HepG2 (cell line): Measurements from ENCODE around the gene CPNE5. TPM values are rescaled to one million over a fixed set of nuclear protein-coding genes. Genes with fewer than 3 reads are reported as not detected.

Source experiments
- ATAC-seq: fragments of 200-7000 bp; cut with Tn5 transposase; 3 replicates; pipeline ENCODE4 v1.9.1; 2020; ENCODE audit warnings: mild to moderate bottlenecking, moderate library complexity
- BruUV-seq: library from RNA; stranded (reverse); fragments of 400-500 nt; replicated peaks from 2 replicates; lab custom pipeline; 2021; lab: Mats Ljungman, UMichigan
- CTCF ChIA-PET: fragments of 300-600 bp; formaldehyde crosslinking; extraction: SDS; loops from one replicate; lab custom pipeline; 2021; ENCODE audit warnings: low total read pairs, inconsistent platforms, low intra/inter-chr PET ratio; lab: Yijun Ruan, JAX
- POLR2A ChIA-PET: fragments of 350-600 bp; sonication (Branson Sonifier 250); formaldehyde crosslinking; loops from one replicate; lab custom pipeline; 2020; ENCODE audit warnings: antibody characterized with exemption, inconsistent platforms; lab: Yijun Ruan, JAX
- DNase-seq: peaks from one replicate; pipeline ENCODE4 v3.0.0-alpha.2; 2015; ENCODE audit warnings: low spot score
- FAIRE-seq: peaks from 3 replicates; lab custom pipeline; 2011; peaks lifted over from hg19 to GRCh38; lab: Jason Lieb, UNC
- H2AFZ ChIP-seq: one replicate; pipeline ENCODE4 v1.6.1; 2011; ENCODE audit warnings: low read length, inconsistent platforms
- H3K27ac ChIP-seq: fragments of 300-600 bp; 3 replicates; pipeline ENCODE4 v1.8.0; 2011; ENCODE audit warnings: mixed run types, mild to moderate bottlenecking, mixed read lengths, low read length, inconsistent platforms; ENCODE audit not compliant: insufficient read depth; ENCODE audit errors: extremely low read length
- H3K27me3 ChIP-seq, 2 experiments: fragments of 200-600 bp in 1 of 2; 2 replicates in 1 of 2; 3 replicates in 1 of 2; pipeline versions ENCODE4 v1.6.0 to v1.8.0; 2011; ENCODE audit warnings: low read length in 2 of 2, mild to moderate bottlenecking in 2 of 2, moderate library complexity in 2 of 2, inconsistent platforms in 1 of 2; ENCODE audit not compliant: insufficient read depth in 2 of 2, control insufficient read depth in 1 of 2
- H3K36me3 ChIP-seq, 2 experiments: fragments of 200-600 bp in 1 of 2; replicated peaks in 1 of 2; 2 replicates in 1 of 2; 3 replicates in 1 of 2; pipeline versions ENCODE4 v1.5.1 to v1.8.0; 2011; ENCODE audit warnings: low read length in 2 of 2, inconsistent platforms in 1 of 2; ENCODE audit not compliant: insufficient read depth in 2 of 2, control insufficient read depth in 1 of 2
- H3K4me1 ChIP-seq: 2 replicates; pipeline ENCODE4 v1.5.1; 2012; ENCODE audit warnings: low read length, inconsistent platforms; ENCODE audit not compliant: insufficient read depth
- H3K4me2 ChIP-seq: 2 replicates; pipeline ENCODE4 v1.6.0; 2011; ENCODE audit warnings: low read depth, low read length, inconsistent platforms
- H3K4me3 ChIP-seq, 3 experiments: fragments of 200-600 bp in 1 of 3; sonication (generic), shearing (Covaris generic) in 1 of 3; replicated peaks in 1 of 3; 2 replicates each; pipeline ENCODE4 v1.5.1; 2011 to 2016; ENCODE audit warnings: low read length in 3 of 3, inconsistent platforms in 2 of 3, low read depth in 2 of 3, mild to moderate bottlenecking in 2 of 3, control low read depth in 1 of 3, mixed read lengths in 1 of 3; ENCODE audit not compliant: insufficient read depth in 1 of 3
- H3K79me2 ChIP-seq: one replicate; pipeline ENCODE4 v1.6.1; 2011; ENCODE audit warnings: low read length, inconsistent platforms; ENCODE audit not compliant: insufficient read depth
- H3K9ac ChIP-seq: 2 replicates; pipeline ENCODE4 v1.6.0; 2011; ENCODE audit warnings: mild to moderate bottlenecking, low read depth, low read length, inconsistent platforms; ENCODE audit not compliant: insufficient read depth
- H3K9me3 ChIP-seq: 2 replicates; pipeline ENCODE4 v1.5.1; 2012; ENCODE audit warnings: mild to moderate bottlenecking, low read length
- H4K20me1 ChIP-seq: 2 replicates; pipeline ENCODE4 v1.6.0; 2011; ENCODE audit warnings: inconsistent platforms, mild to moderate bottlenecking, low read length, moderate library complexity; ENCODE audit not compliant: insufficient read depth
- CSRNP1 ChIP-seq: sonication (generic); formaldehyde crosslinking; IDR thresholded peaks from 2 replicates; pipeline ENCODE4 v1.8.1; 2023; ENCODE audit warnings: mild to moderate bottlenecking, missing genetic modification reagents
- KLF16 ChIP-seq, 2 experiments: sonication (generic) in 1 of 2; formaldehyde crosslinking in 1 of 2; IDR thresholded peaks; 2 replicates each; pipeline versions ENCODE4 v1.6.1 to v1.8.0; 2016 to 2023; ENCODE audit warnings: missing genetic modification reagents in 2 of 2, missing compliant biosample characterization in 1 of 2
- MTF2 ChIP-seq: sonication (generic); formaldehyde crosslinking; IDR thresholded peaks from 2 replicates; pipeline ENCODE4 v1.5.0; 2020; ENCODE audit warnings: missing genetic modification reagents, borderline replicate concordance
- PHF20 ChIP-seq: sonication (generic); formaldehyde crosslinking; IDR thresholded peaks from 2 replicates; pipeline ENCODE4 v1.5.0; 2020; ENCODE audit warnings: mild to moderate bottlenecking, missing genetic modification reagents
- RAD21 ChIP-seq: fragments of 450-650 bp; formaldehyde crosslinking; IDR thresholded peaks from 2 replicates; pipeline ENCODE4 v1.5.0; 2020; ENCODE audit warnings: mild to moderate bottlenecking
- SALL1 ChIP-seq: sonication (generic); formaldehyde crosslinking; IDR thresholded peaks from 2 replicates; pipeline ENCODE4 v1.8.0; 2022; ENCODE audit warnings: mild to moderate bottlenecking, missing genetic modification reagents
- ZBTB25 ChIP-seq: IDR thresholded peaks from 2 replicates; pipeline ENCODE4 v1.6.1; 2018; ENCODE audit warnings: missing genetic modification reagents
- ZFP37 ChIP-seq: sonication (generic); formaldehyde crosslinking; IDR thresholded peaks from 2 replicates; pipeline ENCODE4 v1.4.0; 2020; ENCODE audit warnings: missing genetic modification reagents, borderline replicate concordance
- ZNF331 ChIP-seq: sonication (generic); formaldehyde crosslinking; IDR thresholded peaks from 2 replicates; pipeline ENCODE4 v1.4.0; 2020; ENCODE audit warnings: missing genetic modification reagents
- ZNF780A ChIP-seq: sonication (generic); formaldehyde crosslinking; IDR thresholded peaks from 2 replicates; pipeline ENCODE4 v1.8.0; 2022; ENCODE audit warnings: mild to moderate bottlenecking, missing genetic modification reagents, moderate library complexity
- ZNF879 ChIP-seq: sonication (generic); formaldehyde crosslinking; IDR thresholded peaks from 2 replicates; pipeline ENCODE4 v1.8.1; 2023; ENCODE audit warnings: missing genetic modification reagents
- WGBS: methylation state at CpG from one replicate; pipeline ENCODE4 v1.1.6; 2017; ENCODE audit warnings: low lambda C conversion rate; 5-methylcytosine and 5-hydroxymethylcytosine counted together
- in situ Hi-C: cut with HindIII; loops from 2 replicates; pipeline ENCODE4 v1.10.0; 2017; ENCODE audit warnings: low pct_unique_long_range_greater_than_20kb; ENCODE audit not compliant: extremely low pct_ligation_motif_present
- intact Hi-C: fragments of 100-400 bp; cut with micrococcal nuclease; formaldehyde crosslinking; loops from one replicate; pipeline ENCODE4 v1.10.0; 2022; ENCODE audit not compliant: unreplicated experiment
- polyA plus RNA-seq, 8 experiments: library from polyadenylated mRNA; depleted of rRNA in 3 of 8; stranded (reverse) in 7 of 8; unstranded in 1 of 8; fragments of >200 nt; fragmentation: Illumina TruSeq in 4 of 8; extraction: Trizol in 4 of 8; gene quantifications; 2 replicates each; pipeline versions ENCODE4 v1.2.1 to v1.2.3, GENCODE V29; 2011 to 2016; ENCODE audit warnings: low read depth in 4 of 8, missing spikeins in 1 of 8, mixed read lengths in 1 of 8; ENCODE audit not compliant: insufficient read depth in 1 of 8
- total RNA-seq, 5 experiments: library from RNA; depleted of rRNA; stranded (reverse); fragments of >200 nt; fragmentation: Illumina TruSeq; extraction: Trizol; gene quantifications; 2 replicates each; pipeline ENCODE4 v1.2.3, GENCODE V29; 2016; ENCODE audit warnings: low read depth in 1 of 5
- TF ChIP-seq, protein P1 (sequence below): sonication (generic); formaldehyde crosslinking; IDR thresholded peaks from 2 replicates; pipeline ENCODE4 v1.5.1; 2020; ENCODE audit warnings: mild to moderate bottlenecking, moderate library complexity, missing genetic modification reagents
- TF ChIP-seq, protein P2 (sequence below): sonication (generic); formaldehyde crosslinking; IDR thresholded peaks from 2 replicates; pipeline ENCODE4 v1.5.0; 2020; ENCODE audit warnings: mild to moderate bottlenecking, missing genetic modification reagents, moderate library complexity

CPNE5 gene
- total and polyA plus RNA-seq, 2 of the 13 experiments (the other 11 are each of a cell fraction or from before 2014, with no cell fraction given) = 0.16 TPM; not detected in 1

GRCh38 chr6:36724514-36725390 is 114.5 kb downstream of the CPNE5 start:
- Histone ChIP-seq H3K79me2 (no peaks in the 10 kb centered on the region), H3K4me1 (no peaks in the 10 kb centered on the region), H3K27me3 (peaks cover 7 to 45% of the 10 kb centered on the region in 2 experiments; a peak in 3 of 5 replicates), H3K36me3 (no peaks in the 10 kb centered on the region), H3K27ac (no peak overlapping the region), H4K20me1 (no peaks in the 10 kb centered on the region), H3K9ac (no peak overlapping the region), H2AFZ (no peak overlapping the region), H3K4me3 (no peak overlapping the region), H3K4me2 (no peak overlapping the region), H3K9me3 (no peaks in the 10 kb centered on the region)
- DNase-seq (peak; percentile 77), ATAC-seq (peak; percentile 88), FAIRE-seq (peak; percentile 97)
- intact Hi-C loops = loop anchor here (1.0 to 5.0 kb wide), 3 partner anchors 42 to 109 kb away; no protein-coding TSS in a partner anchor
- BruUV-seq = no TSS peak
- in situ Hi-C loops = loop anchor here (5.0 kb wide), 1 partner anchor 102 kb away; no protein-coding TSS in a partner anchor
- ChIA-PET POLR2A (no interaction called here), CTCF (interaction anchor here (0.8 to 4.1 kb wide), 6 partner anchors 68 to 301 kb away, joined by 3 to 59 read pairs (median 4); no protein-coding TSS in a partner anchor)
- WGBS = 22% methylated on average over 13 of the region's 13 CpGs
- 0 out of 2 replicates have a peak, but pooled peaks have one; percentile 42 for TF ChIP-seq ZBTB25
- TF ChIP-seq SALL1 (CRISPR knock-in tag) = 0 out of 2 replicates have a peak, but pooled peaks have one; percentile 19
- TF ChIP-seq, protein P1, sequence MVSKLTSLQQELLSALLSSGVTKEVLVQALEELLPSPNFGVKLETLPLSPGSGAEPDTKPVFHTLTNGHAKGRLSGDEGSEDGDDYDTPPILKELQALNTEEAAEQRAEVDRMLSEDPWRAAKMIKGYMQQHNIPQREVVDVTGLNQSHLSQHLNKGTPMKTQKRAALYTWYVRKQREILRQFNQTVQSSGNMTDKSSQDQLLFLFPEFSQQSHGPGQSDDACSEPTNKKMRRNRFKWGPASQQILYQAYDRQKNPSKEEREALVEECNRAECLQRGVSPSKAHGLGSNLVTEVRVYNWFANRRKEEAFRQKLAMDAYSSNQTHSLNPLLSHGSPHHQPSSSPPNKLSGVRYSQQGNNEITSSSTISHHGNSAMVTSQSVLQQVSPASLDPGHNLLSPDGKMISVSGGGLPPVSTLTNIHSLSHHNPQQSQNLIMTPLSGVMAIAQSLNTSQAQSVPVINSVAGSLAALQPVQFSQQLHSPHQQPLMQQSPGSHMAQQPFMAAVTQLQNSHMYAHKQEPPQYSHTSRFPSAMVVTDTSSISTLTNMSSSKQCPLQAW = peak; percentile 33; the same call in 1 of the 2 replicates
- 0 out of 2 replicates have a peak, but pooled peaks have one; percentile 23 for TF ChIP-seq PHF20
- peak; percentile 93 for TF ChIP-seq RAD21 (CRISPR knock-in tag)
- 0 out of 2 replicates have a peak, but pooled peaks have one; percentile 63 for TF ChIP-seq MTF2 (CRISPR knock-in tag)
- TF ChIP-seq KLF16 (CRISPR knock-in tag; IDR thresholded peaks at IDR 0.05) = 0 out of 4 replicates have a peak, but pooled peaks of 1 of the 2 experiments have one; percentile 33
- TF ChIP-seq, protein P2, sequence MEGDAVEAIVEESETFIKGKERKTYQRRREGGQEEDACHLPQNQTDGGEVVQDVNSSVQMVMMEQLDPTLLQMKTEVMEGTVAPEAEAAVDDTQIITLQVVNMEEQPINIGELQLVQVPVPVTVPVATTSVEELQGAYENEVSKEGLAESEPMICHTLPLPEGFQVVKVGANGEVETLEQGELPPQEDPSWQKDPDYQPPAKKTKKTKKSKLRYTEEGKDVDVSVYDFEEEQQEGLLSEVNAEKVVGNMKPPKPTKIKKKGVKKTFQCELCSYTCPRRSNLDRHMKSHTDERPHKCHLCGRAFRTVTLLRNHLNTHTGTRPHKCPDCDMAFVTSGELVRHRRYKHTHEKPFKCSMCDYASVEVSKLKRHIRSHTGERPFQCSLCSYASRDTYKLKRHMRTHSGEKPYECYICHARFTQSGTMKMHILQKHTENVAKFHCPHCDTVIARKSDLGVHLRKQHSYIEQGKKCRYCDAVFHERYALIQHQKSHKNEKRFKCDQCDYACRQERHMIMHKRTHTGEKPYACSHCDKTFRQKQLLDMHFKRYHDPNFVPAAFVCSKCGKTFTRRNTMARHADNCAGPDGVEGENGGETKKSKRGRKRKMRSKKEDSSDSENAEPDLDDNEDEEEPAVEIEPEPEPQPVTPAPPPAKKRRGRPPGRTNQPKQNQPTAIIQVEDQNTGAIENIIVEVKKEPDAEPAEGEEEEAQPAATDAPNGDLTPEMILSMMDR (CRISPR knock-in tag) = peak; percentile 93
- TF ChIP-seq ZNF331 (CRISPR knock-in tag) = 0 out of 2 replicates have a peak, but pooled peaks have one; percentile 20
- no peak for TF ChIP-seq ZNF879
- 0 out of 2 replicates have a peak, but pooled peaks have one; percentile 45 for TF ChIP-seq ZFP37 (CRISPR knock-in tag)
- no peak for TF ChIP-seq CSRNP1 (CRISPR knock-in tag)
- 0 out of 2 replicates have a peak, but pooled peaks have one; percentile 46 for TF ChIP-seq ZNF780A
